ENCODE measurements around the gene TCAIM. TPM values are rescaled to one million over a fixed set of nuclear protein-coding genes. Genes with fewer than 3 reads are reported as not detected.
A peak's percentile ranks its signal among the peaks of the same experiment; 100 is the strongest.

Gene TCAIM
- polyA plus RNA-seq: 19.4 to 28.0 TPM (median 20.5 TPM) in 3 replicates
- polyA plus RNA-seq (2011; ENCODE audit: low read depth): 11.4 TPM
- polyA plus RNA-seq (2011; cell fraction: cytosol; rRNA removed): 16.8 and 29.9 TPM in 2 replicates
- 13.8 and 14.4 TPM in 2 replicates for polyA plus RNA-seq (2011; cell fraction: nucleus; rRNA removed)
- 13.4 and 17.4 TPM in 2 replicates for polyA plus RNA-seq (2012; ENCODE audit: low replicate concordance)
- 2.3 to 25.6 TPM (median 15.8 TPM) in 3 replicates for polyA minus RNA-seq
- polyA minus RNA-seq (2011; cell fraction: cytosol; rRNA and poly(A)+ RNA removed): 18.8 TPM
- polyA minus RNA-seq (2011; cell fraction: nucleus; rRNA and poly(A)+ RNA removed): 12.3 and 17.7 TPM in 2 replicates

- peak; percentile 65 for FAIRE-seq
- TF ChIP-seq CTCF (optimal IDR thresholded peaks at IDR 0.05 in 1 of 3, IDR thresholded peaks at IDR 0.05 in 1 of 3, conservative IDR thresholded peaks at IDR 0.05 in 1 of 3; ENCODE audit: extremely low read depth in 1 of 3, insufficient read depth in 2 of 3, low read length in 3 of 3) (no peak), EZH2 (IDR thresholded peaks at IDR 0.05; ENCODE audit: low read length) (no peak)
Observed at GRCh38 chr3:44338010-44338827, at the start of gene TCAIM. Gene TCAIM, plus strand, starts transcription at chr3:44338766. Its CDS starts 16,017 bp downstream, at chr3:44354783.

GRCh38 chr3:44289882-44290462, 48.6 kb upstream of the TCAIM start:
- Histone ChIP-seq H4K20me1 (ENCODE audit: control insufficient read depth, extremely low read depth, insufficient read depth, low read length) (no peaks in the 10 kb centered on the region), H3K9me1 (ENCODE audit: control insufficient read depth, extremely low read depth, insufficient read depth, low read length) (no peaks in the 10 kb centered on the region), H3K4me2 (ENCODE audit: control insufficient read depth, extremely low read depth, insufficient read depth, low read depth, low read length) (no peak overlapping the region), H3K4me1 (ENCODE audit: control insufficient read depth, extremely low read depth, insufficient read depth, low read length) (no peaks in the 10 kb centered on the region), H3K4me3 (ENCODE audit: control insufficient read depth in 2 of 3, extremely low read depth in 1 of 3, insufficient read depth in 2 of 3, low read depth in 1 of 3, low read length in 3 of 3) (no peak overlapping the region), H3K9me3 (ENCODE audit: control insufficient read depth, low read depth, low read length) (no peaks in the 10 kb centered on the region), H3K27ac (ENCODE audit: control insufficient read depth, insufficient read depth, low read length) (no peak overlapping the region), H3K9ac (ENCODE audit: control insufficient read depth, extremely low read depth, insufficient read depth, low read length) (no peak overlapping the region), H3K36me3 (ENCODE audit: control insufficient read depth in 2 of 2, extremely low read depth in 1 of 2, insufficient read depth in 2 of 2, low read length in 2 of 2) (no peaks in the 10 kb centered on the region), H3K27me3 (ENCODE audit: control insufficient read depth, extremely low read depth, insufficient read depth, low read length) (no peaks in the 10 kb centered on the region), H2AFZ (ENCODE audit: control insufficient read depth, low read length) (no peak overlapping the region), H3K79me2 (ENCODE audit: control insufficient read depth, insufficient read depth, low read length) (no peaks in the 10 kb centered on the region)
- TF ChIP-seq CTCF (optimal IDR thresholded peaks at IDR 0.05 in 1 of 3, IDR thresholded peaks at IDR 0.05 in 1 of 3, conservative IDR thresholded peaks at IDR 0.05 in 1 of 3; ENCODE audit: extremely low read depth in 1 of 3, insufficient read depth in 2 of 3, low read length in 3 of 3) (no peak), EZH2 (IDR thresholded peaks at IDR 0.05; ENCODE audit: low read length) (no peak)
- dilution Hi-C loops (cut with MboI; ENCODE audit: extremely low pct_ligation_motif_present, low sequenced_read_pairs): no loop called here
- DNase-seq (ENCODE audit: low read depth, low spot score) (no peak), FAIRE-seq (peak; percentile 67)

More at GRCh38 chr3:44338010-44338827, at the start of gene TCAIM:
- Histone ChIP-seq H3K9me1 (ENCODE audit: control insufficient read depth, extremely low read depth, insufficient read depth, low read length) (peaks cover 2% of the 10 kb centered on the region), H3K4me1 (ENCODE audit: control insufficient read depth, extremely low read depth, insufficient read depth, low read length) (peaks cover 13% of the 10 kb centered on the region), H3K27me3 (ENCODE audit: control insufficient read depth, extremely low read depth, insufficient read depth, low read length) (peaks cover 5% of the 10 kb centered on the region), H3K36me3 (ENCODE audit: control insufficient read depth in 2 of 2, extremely low read depth in 1 of 2, insufficient read depth in 2 of 2, low read length in 2 of 2) (no peaks in the 10 kb centered on the region), H3K27ac (ENCODE audit: control insufficient read depth, insufficient read depth, low read length) (peak within 1 kb of the TSS; percentile 89), H2AFZ (ENCODE audit: control insufficient read depth, low read length) (peak within 1 kb of the TSS; percentile 86), H3K79me2 (ENCODE audit: control insufficient read depth, insufficient read depth, low read length) (peaks cover 25% of the 10 kb centered on the region), H3K4me2 (ENCODE audit: control insufficient read depth, extremely low read depth, insufficient read depth, low read depth, low read length) (peak within 1 kb of the TSS; percentile 95), H4K20me1 (ENCODE audit: control insufficient read depth, extremely low read depth, insufficient read depth, low read length) (no peaks in the 10 kb centered on the region), H3K9ac (ENCODE audit: control insufficient read depth, extremely low read depth, insufficient read depth, low read length) (peak within 1 kb of the TSS; percentile 95), H3K4me3 (ENCODE audit: control insufficient read depth in 2 of 3, extremely low read depth in 1 of 3, insufficient read depth in 2 of 3, low read depth in 1 of 3, low read length in 3 of 3) (peak within 1 kb of the TSS; percentile 60 to 96 (median 86)), H3K9me3 (ENCODE audit: control insufficient read depth, low read depth, low read length) (no peaks in the 10 kb centered on the region)
- dilution Hi-C loops (cut with MboI; ENCODE audit: extremely low pct_ligation_motif_present, low sequenced_read_pairs): no loop called here
- peak; percentile 81 for DNase-seq (ENCODE audit: low read depth, low spot score)
